NT2/D1 (cell line): ENCODE results near the gene MCM3.

Experiments
- DNase-seq: peaks from one replicate; pipeline ENCODE4 v3.0.0-alpha.2; 2011; ENCODE audit warnings: low read depth, low spot score
- H3K27me3 ChIP-seq: 2 replicates; pipeline ENCODE4 v1.6.0; 2011; ENCODE audit warnings: mild to moderate bottlenecking; ENCODE audit not compliant: insufficient read length, insufficient read depth
- H3K36me3 ChIP-seq: 2 replicates; pipeline ENCODE4 v1.6.1; 2011; ENCODE audit warnings: mild to moderate bottlenecking, low read length, mixed read lengths; ENCODE audit not compliant: insufficient read depth, insufficient read length
- H3K4me1 ChIP-seq: 2 replicates; pipeline ENCODE4 v1.5.1; 2011; ENCODE audit not compliant: insufficient read depth, insufficient read length
- H3K4me3 ChIP-seq: 2 replicates; pipeline ENCODE4 v1.5.1; 2011; ENCODE audit warnings: low read depth; ENCODE audit not compliant: insufficient read length
- H3K9ac ChIP-seq: 2 replicates; pipeline ENCODE4 v1.6.0; 2011; ENCODE audit warnings: low read depth; ENCODE audit not compliant: insufficient read length
- H3K9me3 ChIP-seq: 2 replicates; pipeline ENCODE4 v1.5.1; 2011; ENCODE audit warnings: mild to moderate bottlenecking, low read length; ENCODE audit not compliant: insufficient read depth
- SUZ12 ChIP-seq: IDR thresholded peaks from 2 replicates; pipeline ENCODE4 v1.6.1; 2011; ENCODE audit not compliant: insufficient read length, insufficient read depth; ENCODE audit errors: extremely low read depth
- YY1 ChIP-seq: IDR thresholded peaks from 2 replicates; pipeline ENCODE4 v1.6.1; 2011; ENCODE audit not compliant: insufficient read length, insufficient read depth
- ZNF274 ChIP-seq: IDR thresholded peaks from 2 replicates; pipeline ENCODE4 v1.6.1; 2011; ENCODE audit warnings: mild to moderate bottlenecking, low read depth, low read length

MCM3 gene

DNA sequence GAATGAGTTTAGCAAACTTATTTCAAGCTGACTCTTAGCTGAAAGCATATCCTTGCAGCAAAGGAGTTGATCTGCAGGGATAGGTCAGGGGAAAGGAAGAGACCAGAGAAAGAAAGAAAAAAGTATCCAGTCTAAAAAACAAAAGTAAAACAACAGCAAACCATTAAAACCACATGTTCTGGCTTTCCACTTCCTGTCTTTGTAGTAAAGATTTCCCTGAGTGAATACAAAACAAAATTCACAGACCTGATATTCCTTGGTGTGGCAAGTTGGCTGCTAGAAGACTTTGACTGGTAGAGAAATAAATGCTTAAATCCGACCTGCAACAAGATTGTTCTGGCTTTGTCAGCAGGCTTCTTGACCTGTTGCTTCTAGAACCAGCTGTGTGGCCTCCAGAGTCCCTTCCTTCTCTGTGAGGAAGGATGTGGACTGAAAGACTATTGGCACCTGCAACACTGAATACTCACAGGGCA, 23.4 kb upstream of the MCM3 start:
- Histone ChIP-seq H3K9ac (no peak overlapping the region), H3K9me3 (no peaks in the 10 kb centered on the region), H3K4me3 (no peak overlapping the region), H3K36me3 (no peaks in the 10 kb centered on the region), H3K27me3 (no peaks in the 10 kb centered on the region), H3K4me1 (peaks cover 3% of the 10 kb centered on the region)
- TF ChIP-seq ZNF274 (no peak), SUZ12 (no peak), YY1 (no peak)
- no peak for DNase-seq

DNA sequence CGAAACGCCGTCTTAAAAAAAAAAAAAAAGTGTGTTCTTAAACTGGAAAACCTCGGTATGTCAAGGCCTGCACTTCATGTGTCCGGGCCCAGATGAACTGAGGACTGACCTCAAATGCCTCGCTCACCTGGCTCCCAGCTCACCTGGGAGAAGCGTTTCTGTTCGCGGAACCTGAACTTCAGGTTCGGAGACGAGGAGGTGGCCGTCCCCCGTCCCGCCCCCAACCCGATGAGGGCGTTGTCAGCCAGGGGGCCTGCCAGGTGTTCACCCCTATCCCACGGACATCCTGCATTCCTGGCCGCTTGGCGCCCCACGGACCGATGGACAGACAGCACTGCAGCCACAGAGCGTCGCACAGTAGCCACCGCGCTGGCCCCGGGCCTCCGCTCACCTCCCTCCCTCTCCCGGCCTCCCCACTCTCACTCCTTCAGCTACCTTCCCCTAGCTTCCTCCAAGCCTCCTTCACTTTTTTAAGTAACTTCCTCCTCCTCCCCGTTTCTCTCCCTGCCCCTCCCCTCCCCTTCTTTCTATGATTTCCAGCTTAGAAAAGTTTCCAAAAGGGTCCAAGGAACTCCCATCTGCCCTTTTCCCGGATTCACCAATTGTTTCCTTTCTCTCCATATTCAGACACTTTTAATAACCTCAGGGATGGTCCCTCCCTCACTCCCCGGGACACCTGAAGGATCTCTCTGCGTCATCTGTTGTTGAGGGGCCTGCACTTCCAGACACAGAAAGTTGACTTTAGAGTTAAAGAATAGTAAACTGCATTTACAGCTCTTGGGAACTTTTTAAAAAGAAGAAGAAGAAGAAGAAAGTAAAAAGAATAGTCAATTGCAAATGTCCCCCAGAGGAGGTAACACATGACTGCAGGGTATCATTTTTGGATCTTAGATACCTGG, 22.7 kb upstream of the MCM3 start:
- no peaks in the 10 kb centered on the region for H3K27me3 ChIP-seq
- TF ChIP-seq YY1 = no peak
- no peak for TF ChIP-seq SUZ12
- TF ChIP-seq ZNF274 = no peak
- no peak for DNase-seq
- no peak overlapping the region for H3K4me3 ChIP-seq
- H3K36me3 ChIP-seq = no peaks in the 10 kb centered on the region
- peaks cover 2% of the 10 kb centered on the region for H3K4me1 ChIP-seq
- H3K9me3 ChIP-seq = no peaks in the 10 kb centered on the region
- no peak overlapping the region for H3K9ac ChIP-seq

GRCh38 chr6:52305948-52306767, 21.6 kb upstream of the MCM3 start:
- Histone ChIP-seq H3K27me3 (no peaks in the 10 kb centered on the region), H3K4me3 (no peak overlapping the region), H3K9ac (no peak overlapping the region), H3K9me3 (no peaks in the 10 kb centered on the region), H3K4me1 (no peaks in the 10 kb centered on the region), H3K36me3 (no peaks in the 10 kb centered on the region)
- DNase-seq = no peak
- TF ChIP-seq YY1 = no peak
- TF ChIP-seq ZNF274 = no peak
- no peak for TF ChIP-seq SUZ12

GRCh38 chr6:52305411-52305810, 20.9 kb upstream of the MCM3 start:
- Histone ChIP-seq H3K4me1 (no peaks in the 10 kb centered on the region), H3K9ac (no peak overlapping the region), H3K9me3 (no peaks in the 10 kb centered on the region)

DNA sequence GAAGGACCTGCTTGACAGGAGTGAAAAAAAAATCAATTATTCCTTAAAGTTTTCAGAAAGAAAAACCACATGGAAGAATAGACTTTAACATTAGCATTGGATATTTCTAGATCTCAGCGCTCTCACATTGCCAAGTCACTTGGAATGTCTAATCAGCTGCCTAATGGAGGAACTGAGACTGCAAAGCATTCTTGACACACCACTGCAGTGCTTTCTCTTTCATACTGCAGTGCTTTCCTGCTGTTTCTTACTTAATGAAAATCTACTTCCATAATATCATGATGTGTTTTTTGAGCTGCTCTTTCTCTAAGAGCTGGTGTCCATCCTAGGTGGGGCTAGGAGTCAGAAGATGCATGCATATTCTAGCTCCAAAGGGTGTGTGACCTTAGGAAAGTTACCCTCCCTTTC, 20.4 kb upstream of the MCM3 start:
- Histone ChIP-seq H3K4me1 (no peaks in the 10 kb centered on the region), H3K9me3 (no peaks in the 10 kb centered on the region), H3K9ac (no peak overlapping the region), H3K27me3 (no peaks in the 10 kb centered on the region), H3K4me3 (no peak overlapping the region), H3K36me3 (no peaks in the 10 kb centered on the region)
- TF ChIP-seq YY1 (no peak), SUZ12 (no peak), ZNF274 (no peak)
- no peak for DNase-seq

More at GRCh38 chr6:52305411-52305810, 20.9 kb upstream of the MCM3 start:
- no peak for DNase-seq
- H3K4me3 ChIP-seq = no peak overlapping the region
- H3K36me3 ChIP-seq = no peaks in the 10 kb centered on the region
- no peak for TF ChIP-seq SUZ12
- no peak for TF ChIP-seq YY1
- TF ChIP-seq ZNF274 = no peak
- H3K27me3 ChIP-seq = no peaks in the 10 kb centered on the region

GRCh38 chr6:52303178-52303577, 18.6 kb upstream of the MCM3 start:
- Histone ChIP-seq H3K36me3 (no peaks in the 10 kb centered on the region), H3K4me3 (no peak overlapping the region), H3K9ac (no peak overlapping the region), H3K9me3 (no peaks in the 10 kb centered on the region), H3K4me1 (no peaks in the 10 kb centered on the region), H3K27me3 (no peaks in the 10 kb centered on the region)
- DNase-seq = no peak
- TF ChIP-seq SUZ12 (no peak), ZNF274 (no peak), YY1 (no peak)

- Histone ChIP-seq H3K4me1 (no peaks in the 10 kb centered on the region), H3K4me3 (no peak overlapping the region), H3K27me3 (no peaks in the 10 kb centered on the region), H3K36me3 (no peaks in the 10 kb centered on the region), H3K9me3 (peaks cover 5% of the 10 kb centered on the region; the same call in 1 of the 2 replicates), H3K9ac (no peak overlapping the region)
- TF ChIP-seq YY1 = no peak
- no peak for TF ChIP-seq ZNF274
- TF ChIP-seq SUZ12 = no peak
- DNase-seq = no peak
These were observed 16.8 kb upstream of the MCM3 start for GRCh38 chr6:52301326-52301725.
